GM19324 (cell line): Measurements from ENCODE around the gene GASK1B.

ENCODE experiments used
- ATAC-seq: cut with Tn5 transposase; IDR thresholded peaks from one replicate; pipeline ENCODE4 v1.9.1; 2021; ENCODE audit warnings: mild to moderate bottlenecking, moderate library complexity; ENCODE audit not compliant: unreplicated experiment, low FRiP score

GASK1B gene

DNA sequence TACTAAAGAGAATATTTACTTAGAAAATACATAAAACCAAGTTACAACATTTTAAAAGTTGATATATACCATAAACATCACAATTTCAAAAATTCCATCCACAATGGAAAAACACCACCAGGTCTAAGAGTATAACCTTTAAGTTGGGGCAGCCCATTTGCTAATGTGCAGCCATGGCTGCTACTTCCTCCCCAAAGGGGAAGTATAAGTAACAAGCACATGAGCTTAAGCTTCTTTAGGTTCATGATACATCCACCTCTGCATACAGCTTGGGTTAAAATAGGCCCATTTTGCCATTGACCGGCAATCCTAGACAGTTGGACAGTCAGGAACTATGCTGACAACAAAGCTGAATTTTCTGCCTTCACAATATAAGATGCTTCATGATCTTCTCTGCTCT is 16.6 kb upstream of the GASK1B start:
- ATAC-seq, result no peak

DNA sequence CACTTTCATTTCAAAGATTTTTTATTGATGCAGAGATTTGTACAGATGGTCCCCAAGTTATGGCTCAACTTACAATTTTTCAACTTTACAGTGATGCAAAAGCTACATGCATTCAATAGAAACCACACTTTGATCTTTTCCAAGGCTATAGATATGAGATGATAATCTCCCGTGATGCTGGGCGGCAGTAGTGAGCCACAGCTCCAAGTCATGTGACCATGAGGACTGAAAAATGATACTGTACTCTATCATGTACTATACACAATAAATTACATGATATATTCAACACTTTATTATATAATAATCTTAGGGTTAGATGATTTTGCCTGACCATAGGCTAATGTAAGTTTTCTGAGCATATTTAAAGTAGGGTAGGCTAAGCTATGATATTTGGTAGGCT is 14.0 kb upstream of the GASK1B start:
- ATAC-seq, result no peak

- no peak for ATAC-seq
Observed at GRCh38 chr4:158182736-158183135, 9.9 kb upstream of the GASK1B start.

- no peak for ATAC-seq
Observed at GRCh38 chr4:158181906-158182305, 9.1 kb upstream of the GASK1B start.

DNA sequence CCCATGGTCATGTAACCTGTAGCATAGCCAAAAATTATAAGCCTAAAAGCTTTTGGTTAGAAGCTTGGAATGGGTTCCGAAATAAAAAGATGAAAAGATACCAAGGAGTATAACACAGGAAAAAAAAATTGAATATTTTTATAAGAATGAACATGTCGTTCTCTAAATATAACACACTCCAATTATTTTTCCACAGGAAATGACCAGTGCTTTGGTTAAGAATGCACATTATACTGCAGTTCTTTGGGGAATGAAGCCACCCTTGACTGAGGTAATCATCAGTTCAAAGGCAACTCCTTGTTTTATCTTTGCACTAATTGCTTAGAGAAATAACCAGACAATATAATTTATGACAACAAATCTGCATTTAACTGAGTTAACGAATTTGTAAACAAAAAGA is 6.6 kb upstream of the GASK1B start:
- ATAC-seq, result no peak

- ATAC-seq, result no peak
Observed at GRCh38 chr4:158176776-158177175, 4.0 kb upstream of the GASK1B start.

DNA sequence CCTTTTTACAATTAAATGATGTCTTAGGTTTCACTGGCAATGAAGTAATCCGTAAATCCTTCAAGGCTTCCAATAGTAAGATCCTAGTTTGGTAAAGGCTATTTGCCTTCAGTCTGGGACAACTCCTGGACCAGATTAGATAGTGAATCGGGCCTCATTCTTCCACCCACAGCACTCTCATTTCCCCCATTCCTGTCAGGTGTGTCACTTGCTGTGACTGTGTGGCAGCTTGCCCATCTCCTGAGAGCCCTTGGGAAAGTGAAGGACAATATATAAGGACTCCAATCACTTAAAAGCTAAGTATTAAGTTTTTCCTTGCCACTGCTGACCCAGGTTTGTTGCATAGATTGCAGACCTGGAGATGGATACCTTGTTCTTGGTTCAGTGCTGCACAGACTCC is 3.3 kb upstream of the GASK1B start:
- no peak for ATAC-seq

DNA sequence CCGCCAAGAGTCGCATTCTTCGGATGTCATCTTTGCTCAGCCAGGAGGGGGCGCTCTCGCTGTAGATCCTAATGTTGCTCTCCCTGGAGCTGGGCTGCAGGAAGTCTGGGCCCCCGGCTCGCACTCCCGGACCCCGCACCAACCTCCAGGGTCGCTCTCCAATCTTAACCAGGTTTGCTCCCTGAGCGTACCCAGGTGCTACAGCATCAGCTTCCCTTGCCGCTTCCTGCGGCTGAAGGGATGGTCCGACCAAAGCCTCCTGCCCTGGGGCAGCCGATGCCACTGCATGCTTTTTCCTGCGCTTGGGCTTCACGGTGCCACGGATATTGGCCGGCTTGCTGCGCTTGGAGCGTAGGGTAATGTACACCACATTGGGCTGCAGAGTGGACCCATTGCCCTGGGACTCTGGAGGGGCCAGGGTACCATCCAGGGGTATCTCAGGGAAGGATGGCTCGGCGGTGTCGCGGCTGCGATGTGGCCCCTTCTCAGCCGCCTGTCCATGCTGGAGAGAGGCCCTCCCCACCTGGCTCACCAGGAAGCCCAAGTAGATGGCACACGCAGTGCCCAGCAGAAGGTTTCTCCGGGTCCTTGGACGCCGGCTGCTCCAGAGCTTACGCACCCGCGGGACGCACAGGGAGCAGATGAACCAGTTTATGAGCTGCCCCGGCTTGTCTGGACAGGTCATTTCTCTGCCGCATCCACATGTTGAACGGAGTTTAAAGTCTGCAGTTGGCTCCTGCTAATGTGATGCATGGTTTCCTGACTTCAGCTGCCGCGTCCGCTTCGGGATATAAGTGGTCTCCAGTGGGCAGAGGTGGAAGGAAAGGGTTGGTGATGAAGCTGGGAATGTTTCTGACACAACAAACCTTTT is 1.9 kb downstream of the GASK1B start:
- no peak for ATAC-seq

DNA sequence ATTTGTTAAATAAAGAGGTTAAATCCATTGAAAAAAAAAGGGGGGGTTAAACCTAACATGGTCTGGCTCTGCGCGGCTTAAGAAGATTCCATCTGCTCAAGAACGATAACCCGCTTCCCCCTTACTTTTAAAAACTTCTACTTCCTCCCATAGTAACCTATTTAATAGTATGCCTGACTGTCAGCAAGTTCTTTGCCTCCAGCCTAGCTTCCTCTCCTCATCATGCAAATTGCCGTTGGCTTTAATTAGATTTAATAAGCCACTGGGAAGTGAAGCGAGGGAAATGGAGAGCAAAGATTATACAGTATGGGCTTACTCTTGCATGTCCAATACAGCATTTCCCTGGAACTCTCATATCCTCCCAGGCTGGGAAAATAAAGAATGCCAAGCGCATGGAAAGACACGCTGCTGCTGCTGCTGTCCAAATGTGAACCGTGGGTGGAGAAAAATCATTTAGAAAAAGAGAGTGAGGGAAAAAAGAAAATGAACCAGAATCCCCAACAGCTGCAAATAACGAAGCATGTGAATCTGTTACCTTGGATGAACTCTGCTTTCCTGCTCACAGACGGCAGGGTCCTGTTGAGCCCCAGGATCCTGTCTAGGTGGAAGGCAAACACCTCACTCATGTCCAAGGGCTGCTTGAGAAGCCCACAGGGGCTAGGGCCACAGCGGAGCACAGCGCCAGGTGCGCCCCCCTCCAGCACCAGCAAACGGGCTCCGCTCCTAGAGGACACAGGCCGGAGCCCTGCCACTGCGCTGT is 2.7 kb downstream of the GASK1B start:
- ATAC-seq, result no peak

GRCh38 chr4:158169506-158169905 is 3.3 kb downstream of the GASK1B start:
- ATAC-seq, result no peak

DNA sequence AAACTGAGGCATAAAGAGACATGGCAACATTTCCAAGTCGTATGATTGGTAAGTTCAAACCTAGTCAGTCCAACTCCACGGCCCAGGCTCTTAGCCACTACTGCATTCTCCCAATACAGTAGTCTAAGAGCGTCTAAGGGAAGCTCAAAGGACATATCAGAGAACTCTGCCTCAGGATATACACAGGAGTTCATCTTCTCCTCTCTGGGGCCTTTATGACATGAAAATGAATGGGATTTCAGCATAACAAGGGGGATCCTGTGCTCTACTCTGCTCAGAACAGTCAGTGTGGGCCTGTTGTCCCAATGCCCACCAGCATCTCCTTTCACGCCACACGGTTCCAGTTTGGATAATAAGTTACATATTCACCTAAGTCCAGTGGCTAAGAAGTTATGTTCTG is 4.2 kb downstream of the GASK1B start:
- no peak for ATAC-seq

- ATAC-seq, result no peak
Observed at GRCh38 chr4:158166701-158167100, 6.1 kb downstream of the GASK1B start.

DNA sequence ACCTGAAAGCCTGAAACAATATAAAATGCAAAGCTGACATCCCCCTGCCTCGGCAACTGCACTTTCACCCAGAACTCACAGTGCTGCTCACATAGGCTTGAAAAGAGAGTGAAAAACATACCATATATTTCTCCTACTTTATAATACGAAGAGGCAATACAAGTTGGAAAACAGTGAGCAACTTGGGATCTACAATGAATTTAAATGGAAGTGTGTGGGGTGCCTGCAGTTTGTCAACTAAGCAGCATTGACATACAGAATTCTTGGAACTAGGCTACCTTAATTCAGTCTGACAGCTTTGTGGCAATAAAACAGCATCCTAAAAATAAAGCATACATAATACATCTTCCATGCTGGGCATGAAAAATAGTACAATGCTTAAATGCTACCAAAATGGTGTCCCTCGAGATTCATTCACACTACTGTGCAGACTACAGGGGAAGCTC is 8.0 kb downstream of the GASK1B start:
- ATAC-seq, result no peak

DNA sequence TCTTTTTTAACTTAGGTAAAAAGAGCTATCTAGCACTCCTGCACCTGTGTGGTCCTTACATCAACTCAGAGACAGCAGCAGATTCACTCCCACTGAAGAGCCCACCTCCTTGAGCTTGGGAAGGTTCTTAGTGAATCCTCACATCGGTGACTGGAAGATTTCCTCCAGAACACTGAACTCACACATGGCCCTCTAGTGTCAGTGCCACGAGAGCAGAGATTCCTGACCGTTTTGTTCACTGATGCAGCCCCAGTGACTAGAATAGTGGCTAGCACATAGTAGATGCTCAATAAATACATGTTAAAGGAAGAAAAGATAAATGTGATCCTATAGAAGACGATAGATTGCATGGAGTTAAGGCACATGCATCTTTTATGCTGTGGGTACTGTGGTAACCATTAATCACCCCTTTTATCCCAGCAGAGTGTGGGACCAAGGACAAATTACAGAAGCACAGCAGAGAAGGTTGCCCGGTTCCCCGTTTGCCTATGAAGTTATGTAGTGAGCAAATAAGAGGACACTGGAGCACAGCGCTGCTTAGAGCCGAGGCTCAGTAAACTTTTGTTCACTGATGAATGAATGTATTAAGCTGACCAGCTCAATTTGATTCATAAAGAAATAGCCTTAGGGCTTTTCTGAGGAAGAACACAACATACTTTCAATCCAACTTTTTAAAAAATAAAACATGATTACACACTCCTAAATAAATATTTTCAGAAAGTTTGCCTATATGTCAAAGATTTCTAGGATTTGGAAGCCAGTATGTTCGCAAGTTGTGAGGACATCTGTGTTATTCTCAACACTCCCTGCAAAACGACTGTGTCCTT is 8.7 kb downstream of the GASK1B start:
- no peak for ATAC-seq

DNA sequence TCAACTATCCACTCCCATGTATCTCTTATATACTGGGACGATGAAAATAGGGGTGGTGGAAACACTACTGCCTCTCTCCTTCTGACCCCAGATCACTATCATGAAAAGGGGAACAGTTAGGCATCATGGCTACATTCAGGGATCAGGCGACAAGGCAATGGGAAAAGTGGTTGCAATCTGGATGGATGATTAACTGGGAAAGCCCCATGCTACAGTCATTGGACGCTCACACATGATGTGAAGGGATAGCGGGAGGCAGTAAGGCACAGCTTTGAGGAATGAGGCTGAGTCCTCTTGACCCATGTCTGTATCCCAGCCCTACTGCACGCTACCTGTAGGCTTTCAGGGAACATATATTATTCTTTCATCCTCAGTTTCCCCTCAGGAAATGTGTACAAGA is 10.2 kb downstream of the GASK1B start:
- ATAC-seq, result no peak

GRCh38 chr4:158161551-158162354 is 11.1 kb downstream of the GASK1B start:
- no peak for ATAC-seq

- no peak for ATAC-seq
Observed at GRCh38 chr4:158159718-158160094, 13.1 kb downstream of the GASK1B start.

DNA sequence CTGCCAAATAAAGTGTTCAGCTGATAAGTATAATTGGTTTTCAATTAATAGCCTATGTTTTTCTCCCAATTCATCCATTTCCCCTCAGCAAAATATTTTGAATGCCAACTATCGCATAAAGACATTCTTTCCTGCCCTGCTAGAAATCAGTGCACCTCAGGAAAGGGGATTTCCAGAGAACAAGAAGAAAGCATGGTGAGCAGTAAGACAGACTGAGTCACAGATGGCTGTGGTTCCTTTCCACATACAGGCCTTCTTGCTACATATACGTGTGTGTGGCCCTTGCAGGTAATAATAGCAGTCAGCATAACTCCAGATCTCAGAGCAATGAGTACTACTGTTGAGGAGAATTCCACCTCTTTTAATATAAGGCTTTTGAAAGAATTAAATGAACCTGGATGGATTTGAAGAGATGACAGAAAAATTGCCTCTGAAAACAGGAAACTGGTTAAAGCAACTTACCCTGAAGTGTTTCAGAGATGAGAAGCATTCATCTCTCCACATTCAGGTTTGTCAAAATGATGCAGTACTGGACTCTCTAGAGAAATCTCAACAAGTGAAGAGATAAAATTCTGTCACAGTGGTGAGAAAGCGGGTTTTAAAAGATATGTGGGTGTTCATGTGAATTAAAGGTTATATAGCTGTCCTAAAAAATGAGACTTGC is 13.6 kb downstream of the GASK1B start:
- ATAC-seq, result no peak

- ATAC-seq, result no peak
Observed at GRCh38 chr4:158157412-158157811, 15.4 kb downstream of the GASK1B start.
